ENCODE measurements around the gene RBM24.

Gene RBM24

DNA sequence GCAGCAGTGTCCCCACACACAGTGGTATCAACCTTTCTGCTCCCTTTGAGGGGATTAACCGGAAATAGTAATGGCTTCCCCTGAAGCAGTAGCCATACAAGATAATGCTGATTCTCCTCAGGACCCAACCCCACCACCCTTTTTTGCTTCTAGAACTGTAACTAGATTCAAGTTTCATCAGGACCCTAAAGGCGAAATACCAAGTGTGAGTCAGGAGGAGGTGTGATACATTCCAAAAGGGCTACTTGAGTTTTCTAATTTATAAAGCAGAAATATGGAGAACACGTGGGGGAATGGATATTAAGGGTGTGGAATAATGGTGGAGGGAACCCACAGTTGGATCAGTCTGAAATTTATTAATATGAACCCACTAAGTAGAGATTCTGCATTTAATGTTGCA lies 60.7 kb downstream of the RBM24 start:
- DNase-seq (ENCODE audit: low read depth in 2 of 2), result no peak

DNA sequence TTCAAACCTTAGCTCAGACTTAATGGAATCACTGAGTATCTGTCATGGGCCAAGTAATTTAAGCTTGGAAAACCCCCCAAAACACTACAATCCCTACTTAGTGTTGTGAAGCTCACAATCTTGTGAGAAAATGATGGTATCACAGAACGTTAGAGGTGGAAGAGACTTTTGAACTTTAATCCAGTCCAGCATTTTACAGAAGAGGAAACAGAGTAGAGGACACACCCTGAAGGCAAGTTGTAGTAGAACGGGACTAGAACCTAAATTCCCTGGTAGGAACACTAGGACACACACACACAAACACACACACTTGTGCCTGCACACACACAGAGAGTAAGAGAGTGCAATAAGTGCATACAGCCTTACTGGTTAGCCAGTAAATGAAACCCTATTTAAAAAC lies 62.1 kb downstream of the RBM24 start:
- no peak for DNase-seq (ENCODE audit: low read depth in 2 of 2)
